GM19043 (cell line): ENCODE results near the gene EHD4.

ENCODE experiments used
- ATAC-seq: cut with Tn5 transposase; IDR thresholded peaks from one replicate; pipeline ENCODE4 v1.9.1; 2021; ENCODE audit warnings: low read depth; ENCODE audit not compliant: unreplicated experiment

Gene EHD4

DNA sequence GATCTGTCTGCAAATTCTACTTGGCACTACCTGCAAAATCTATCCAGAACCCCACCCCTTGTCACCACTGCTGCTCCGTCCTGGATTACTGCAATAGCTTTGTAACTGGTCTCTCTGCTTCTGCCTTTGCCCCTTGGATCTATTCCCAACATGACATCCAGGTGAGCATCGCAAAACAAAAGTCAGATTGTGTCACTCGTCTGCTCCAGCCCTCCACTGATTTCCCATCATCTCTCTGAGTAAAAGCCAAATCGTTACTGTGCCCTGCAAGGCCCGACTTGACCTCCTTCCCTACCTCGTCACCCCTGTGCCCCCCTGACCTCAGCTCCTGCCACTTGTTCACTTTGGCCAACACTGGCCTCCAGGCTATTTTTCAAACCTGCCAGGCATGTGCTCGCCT is 87.9 kb downstream of the EHD4 start:
- ATAC-seq: no peak

DNA sequence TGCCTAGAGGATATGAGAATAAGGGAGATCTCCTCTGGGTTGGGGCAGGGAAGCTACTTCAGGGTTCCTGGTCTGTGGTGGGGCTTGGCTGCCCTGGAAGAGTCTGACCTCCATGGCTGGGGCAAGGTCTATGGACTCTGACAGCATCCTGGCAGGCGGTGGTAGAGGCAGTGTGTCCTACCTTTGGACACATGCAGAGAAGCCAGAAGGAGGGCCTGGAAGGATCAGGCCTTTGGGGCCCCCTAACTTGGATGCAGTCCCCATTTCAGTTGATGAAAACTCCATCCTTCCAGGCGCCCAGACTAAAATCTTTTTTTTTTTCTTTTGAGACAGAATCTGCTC is 88.9 kb downstream of the EHD4 start:
- ATAC-seq: no peak

DNA sequence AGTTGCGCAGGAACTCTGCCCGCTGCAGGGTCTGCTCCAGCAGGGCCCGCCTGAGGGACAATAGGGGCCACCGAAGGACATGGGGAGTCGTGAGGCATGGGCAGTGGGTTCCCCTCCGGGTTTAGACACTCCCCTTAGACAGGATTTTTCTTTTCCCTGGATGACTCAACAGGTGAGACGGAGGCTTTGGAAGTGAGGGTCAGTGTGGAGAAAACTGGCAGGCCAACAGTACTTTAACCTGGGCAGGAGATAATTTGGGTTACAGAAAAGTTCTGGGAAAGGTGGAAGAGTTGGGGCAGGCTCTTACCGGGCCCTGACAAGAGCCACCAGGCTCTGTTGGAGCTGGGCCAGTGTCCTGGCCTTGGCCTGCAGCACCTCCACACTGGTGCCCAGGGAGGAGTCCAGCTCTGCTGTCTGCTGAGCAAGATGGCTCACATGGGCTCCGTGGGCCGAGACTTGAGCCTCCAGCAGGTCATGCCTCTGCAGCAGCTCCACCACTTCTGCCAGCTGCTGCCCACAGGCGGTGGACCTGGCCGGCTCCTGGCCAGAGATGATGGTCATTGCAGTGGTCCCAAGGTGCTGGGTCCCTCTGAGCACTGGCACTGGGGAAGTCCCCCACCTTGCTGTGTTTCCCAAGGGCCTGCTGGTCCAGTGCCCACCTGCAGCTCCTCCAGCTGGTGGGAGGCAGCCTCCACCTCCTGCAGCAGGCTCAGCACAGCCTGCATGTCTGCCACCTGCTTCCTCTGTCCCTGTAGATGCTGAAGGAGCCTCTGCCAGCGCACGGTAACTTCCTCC is 89.5 kb downstream of the EHD4 start:
- ATAC-seq: no peak

DNA sequence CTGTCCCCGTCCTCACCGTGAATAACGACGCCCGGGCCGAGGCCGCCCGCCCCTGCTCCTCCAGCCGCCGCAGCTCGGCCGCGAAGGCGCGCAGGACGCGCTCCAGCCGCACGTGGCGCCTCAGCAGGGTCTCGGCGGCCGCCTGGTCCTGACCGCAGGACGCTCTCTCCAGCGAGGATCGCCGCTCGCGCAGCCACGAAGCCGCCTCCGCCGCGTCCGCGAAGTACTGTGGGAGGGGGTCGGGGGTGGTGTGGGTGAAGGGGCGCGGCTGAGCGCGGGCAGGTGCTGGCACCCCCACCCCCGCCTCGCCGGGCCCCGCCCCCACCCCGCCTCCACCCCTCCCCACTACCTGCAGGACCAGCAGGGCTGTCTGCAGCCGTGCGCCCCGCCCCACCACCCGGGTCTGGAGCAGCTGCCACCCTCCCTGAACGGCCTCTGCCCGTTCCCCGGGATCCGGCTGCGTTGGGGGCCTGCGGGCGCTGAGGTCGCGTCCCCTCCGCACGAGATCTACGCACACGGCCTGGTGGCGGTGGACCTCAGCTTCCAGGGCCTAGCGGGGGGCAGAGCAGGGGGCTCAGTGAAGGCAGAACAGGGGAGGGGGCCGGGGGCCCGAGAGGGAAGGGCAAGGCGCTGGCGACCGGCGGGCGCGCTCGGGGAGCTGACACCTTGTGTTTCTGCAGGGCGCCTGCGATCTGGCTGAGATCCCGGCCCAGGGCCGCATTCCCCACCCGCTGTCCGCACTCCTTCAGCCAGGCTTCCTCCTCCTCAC is 90.3 kb downstream of the EHD4 start:
- no peak for ATAC-seq

DNA sequence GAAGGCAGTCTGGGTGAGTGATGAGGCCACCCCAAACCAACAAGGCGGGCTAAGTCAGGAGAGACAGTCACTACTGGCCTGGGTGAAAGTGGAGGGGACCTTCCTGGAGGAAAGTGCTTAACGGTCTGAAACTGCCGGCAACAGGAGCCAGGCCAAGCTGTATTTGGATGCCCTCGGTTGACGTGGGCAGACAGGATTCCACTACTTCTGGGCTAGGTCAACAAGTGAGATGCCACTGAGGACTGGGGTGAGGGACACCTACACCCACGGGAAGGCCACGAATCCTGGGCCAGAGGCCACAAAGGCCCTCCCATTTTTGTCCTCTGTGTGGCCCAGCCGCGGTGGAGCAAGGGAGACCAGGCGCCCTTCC is 90.8 kb downstream of the EHD4 start:
- no peak for ATAC-seq

DNA sequence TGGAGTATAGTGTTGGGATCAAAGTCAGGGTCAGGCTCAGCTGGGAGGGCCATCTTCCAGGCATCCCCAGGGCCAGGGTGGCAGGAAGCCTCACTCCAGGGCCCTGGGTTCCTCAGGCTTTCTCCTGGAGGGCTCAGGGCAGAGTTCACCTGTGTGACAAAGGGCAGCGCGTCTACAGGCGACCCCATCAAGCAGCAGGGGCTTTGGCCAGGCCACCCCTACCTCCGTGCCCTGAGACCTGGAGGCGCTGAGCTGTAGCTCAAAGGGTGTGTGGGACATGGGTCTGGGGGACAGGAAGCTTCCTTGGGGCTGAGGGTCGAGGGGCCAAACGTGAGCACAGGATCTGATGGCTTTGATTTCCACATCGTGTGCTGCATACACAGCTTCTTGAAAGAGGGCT is 91.3 kb downstream of the EHD4 start:
- no peak for ATAC-seq

DNA sequence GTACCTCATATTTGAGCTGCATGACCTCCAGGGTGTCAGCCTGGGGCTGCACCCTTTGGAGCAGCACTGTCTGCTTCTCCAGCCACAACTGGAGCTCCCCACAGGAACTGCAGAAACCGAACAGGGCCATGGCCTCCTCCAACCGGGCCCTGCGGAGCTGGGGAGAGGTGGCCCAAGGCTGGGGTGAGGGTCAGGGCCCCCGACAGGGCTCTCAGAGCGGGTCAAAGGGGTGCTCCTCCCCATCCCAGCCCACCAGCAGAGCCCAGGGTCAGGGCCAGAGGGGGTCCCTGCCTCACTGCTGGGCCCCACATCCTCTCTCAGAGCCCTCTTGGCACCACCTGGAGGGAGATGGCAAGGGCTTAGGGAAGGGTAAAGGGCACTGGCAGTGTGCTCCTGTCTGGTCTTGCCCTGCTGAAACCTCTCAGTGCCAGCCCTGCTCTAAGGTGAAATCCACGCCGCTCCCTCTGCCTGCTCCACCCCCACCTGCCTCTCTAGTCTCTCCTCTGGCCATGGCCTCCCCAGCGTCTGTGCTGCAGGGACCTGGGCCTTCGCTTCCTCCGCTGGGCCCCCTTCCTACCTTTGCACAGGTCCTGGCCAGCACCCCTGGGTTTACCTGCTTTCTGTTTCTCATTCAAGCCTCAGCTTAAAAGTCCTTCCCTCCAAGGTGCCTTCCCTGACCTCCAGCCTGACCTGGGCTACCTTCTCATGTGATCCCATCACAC is 92.0 kb downstream of the EHD4 start:
- ATAC-seq: no peak

DNA sequence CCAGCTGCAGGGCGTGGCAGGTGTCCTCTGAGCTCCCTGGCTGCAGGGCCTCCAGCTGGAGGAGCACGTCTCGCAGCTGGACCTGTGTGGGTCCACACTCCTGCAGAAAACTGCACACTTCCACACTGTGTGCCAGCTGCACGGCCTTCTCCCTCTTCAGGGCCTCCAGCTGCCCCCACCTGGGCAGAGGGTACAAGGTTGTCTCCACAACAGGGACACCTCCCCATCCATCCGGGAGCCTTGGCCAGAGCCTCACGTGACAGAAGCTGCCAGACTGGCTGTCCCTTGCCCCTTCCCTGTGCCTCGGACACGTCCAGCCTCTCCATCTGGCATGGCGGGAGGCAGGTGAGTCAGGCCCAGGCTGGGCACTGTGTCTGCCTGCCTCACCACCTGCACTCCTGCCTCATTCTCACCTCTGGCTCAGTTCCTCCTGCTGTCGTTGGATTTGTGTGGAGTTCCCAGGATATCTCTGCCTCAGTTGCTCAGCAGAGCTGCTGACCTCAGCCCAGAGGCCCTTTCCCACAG is 93.0 kb downstream of the EHD4 start:
- no peak for ATAC-seq

DNA sequence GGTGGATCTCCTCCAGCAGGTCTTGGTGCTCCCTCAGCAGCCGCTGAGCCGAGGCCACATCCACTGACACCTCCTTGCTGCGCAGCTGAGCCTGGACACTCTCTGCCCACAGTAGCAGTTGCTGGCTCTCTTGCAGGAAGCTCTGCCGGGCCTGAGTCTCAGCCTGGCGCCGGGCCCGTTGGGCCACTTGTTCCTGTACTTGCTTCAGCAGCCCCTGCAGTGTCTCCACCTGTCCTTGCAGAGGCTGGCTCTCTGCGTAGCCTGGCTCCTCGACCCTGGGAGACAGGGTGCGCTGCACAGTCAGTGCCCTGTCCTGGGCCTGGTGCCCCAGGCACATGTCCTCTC is 94.0 kb downstream of the EHD4 start:
- ATAC-seq: no peak

DNA sequence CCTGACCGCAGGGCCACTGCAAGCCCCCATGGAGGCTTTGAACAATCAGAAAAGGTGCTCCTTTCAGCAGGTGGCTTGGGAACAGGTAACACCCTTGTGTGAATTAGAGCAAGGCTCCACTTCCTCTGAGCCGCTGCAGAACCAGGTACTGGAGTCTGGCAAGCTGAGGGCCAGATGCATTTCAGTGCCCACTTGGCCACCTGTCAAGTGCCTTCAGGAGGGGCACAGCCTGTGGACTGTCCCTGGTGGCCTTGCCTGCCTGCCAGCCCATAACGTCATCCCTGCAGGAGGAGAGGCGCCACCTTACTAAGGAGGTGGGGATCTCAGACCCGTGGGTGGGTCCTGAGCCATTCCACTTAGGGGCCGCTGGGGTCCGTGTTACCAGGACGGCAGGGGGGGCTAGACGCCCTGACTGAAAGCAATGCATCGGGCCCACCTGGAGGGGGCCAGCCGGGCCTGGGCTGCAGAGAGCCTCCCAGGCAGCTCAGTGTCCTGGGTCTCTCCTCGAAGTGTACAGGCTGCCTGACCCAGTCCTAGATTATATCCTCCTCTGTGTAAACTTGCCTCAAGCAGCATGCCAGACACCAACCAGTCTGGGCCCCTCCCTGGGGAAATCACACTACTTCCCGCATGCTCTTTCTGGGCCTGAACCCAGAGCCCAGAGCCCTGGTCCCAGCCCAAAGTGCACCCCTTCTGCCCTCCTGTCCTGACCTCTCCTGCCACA is 94.6 kb downstream of the EHD4 start:
- no peak for ATAC-seq

DNA sequence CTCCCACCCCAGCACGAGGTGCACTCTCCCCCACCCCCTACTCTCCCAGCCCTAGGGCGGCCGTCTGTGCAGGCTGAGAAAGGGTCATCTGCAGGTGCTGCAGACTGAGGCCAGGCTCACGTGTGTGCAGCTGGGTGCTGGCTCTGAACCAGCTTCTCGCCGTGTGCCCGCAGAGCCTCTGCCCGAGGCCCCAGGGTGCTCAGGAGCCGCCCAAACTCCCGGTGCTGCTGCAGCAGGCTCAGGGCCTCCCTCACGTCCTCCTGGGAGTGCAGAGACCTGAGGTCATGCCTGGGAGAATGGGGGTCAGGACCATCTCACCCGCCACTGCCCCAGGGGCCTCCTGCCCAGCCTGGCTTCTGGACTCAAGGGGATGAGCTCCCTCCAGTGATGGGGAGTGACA is 95.7 kb downstream of the EHD4 start:
- no peak for ATAC-seq

DNA sequence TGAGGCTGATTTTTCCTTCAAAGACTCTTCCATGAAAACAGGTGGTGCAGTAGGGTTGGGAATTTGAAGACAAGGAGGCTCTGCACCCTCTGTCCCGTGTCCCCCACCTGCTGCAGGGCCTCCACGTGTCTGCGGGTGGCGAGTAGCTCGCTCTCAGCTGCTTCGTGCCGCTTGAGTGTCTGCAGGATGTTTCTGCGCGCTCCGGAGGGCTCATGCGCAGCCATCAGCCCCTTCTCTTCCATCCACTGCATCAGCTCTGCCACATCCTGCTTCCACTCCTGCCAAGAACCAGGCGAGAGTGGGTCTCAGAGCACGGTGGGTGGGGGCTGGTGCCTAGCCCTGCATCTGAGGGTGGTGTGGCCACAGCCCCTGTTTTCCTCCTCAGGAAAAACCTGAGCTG is 96.3 kb downstream of the EHD4 start:
- no peak for ATAC-seq

DNA sequence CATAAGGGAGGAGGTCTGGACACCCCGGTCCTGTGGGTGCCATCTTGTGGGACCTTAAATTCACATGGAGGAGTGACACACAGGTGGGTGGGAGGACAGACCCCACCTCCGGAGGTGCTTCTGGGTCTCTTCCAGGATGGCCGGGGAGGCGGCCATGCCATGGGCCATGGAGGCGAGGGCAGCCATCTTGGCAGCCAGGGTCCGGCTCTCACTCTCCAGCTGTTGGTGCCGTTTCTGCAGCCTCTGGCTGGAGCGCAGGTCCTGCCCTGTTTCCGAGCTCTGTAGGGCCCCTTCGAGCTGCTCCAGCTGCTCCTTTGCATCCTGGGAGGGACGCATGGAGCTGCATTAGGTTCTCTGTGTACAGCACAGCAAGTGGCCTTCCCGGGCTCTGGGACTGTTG is 97.6 kb downstream of the EHD4 start:
- ATAC-seq: no peak

DNA sequence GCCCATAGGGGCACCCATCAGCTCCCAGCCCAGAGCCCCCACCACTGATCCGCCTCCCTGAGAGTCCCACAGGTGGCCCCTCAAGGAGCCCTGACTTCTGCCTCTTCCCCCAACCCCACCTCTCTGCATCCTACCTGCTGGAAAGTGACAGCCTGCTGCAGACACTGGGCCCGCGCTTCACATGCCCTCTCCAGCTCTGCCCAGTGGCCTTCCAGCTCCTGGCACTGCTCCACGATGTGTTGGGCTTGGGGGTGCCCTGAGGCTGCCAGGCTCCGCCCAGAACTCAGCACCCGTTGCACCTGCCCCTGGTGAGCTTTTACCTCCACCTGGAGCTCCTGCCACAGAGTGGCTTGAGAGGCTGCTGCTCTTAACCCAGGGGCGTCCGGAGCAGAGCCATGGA is 98.6 kb downstream of the EHD4 start:
- no peak for ATAC-seq

DNA sequence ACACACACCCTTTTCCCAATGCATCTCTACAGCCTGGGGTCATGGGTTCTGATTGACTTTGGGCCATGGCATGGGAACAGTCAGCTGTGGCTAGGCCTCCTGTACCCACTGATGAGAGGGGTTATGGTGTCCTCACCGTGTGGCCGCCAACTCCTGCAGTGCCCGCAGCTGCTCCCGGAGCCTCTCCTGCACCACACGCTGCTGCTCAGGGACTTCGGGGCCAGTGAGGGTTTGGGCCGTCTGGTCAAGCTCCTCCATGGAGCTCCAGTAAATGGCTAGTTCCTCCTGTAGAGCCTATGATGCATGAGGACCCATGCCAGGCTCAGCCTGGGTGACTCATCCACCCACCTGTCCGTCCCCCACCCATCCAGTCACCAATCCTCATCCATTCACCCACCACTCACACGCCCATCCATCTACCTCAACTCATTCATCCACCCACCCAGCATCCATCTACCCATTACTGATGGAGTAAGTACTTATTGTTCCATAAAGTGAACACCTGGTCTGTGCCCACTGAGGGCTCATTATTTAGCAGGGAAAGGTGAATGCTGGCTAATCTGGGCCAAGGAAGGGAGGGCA is 100.1 kb downstream of the EHD4 start:
- no peak for ATAC-seq

DNA sequence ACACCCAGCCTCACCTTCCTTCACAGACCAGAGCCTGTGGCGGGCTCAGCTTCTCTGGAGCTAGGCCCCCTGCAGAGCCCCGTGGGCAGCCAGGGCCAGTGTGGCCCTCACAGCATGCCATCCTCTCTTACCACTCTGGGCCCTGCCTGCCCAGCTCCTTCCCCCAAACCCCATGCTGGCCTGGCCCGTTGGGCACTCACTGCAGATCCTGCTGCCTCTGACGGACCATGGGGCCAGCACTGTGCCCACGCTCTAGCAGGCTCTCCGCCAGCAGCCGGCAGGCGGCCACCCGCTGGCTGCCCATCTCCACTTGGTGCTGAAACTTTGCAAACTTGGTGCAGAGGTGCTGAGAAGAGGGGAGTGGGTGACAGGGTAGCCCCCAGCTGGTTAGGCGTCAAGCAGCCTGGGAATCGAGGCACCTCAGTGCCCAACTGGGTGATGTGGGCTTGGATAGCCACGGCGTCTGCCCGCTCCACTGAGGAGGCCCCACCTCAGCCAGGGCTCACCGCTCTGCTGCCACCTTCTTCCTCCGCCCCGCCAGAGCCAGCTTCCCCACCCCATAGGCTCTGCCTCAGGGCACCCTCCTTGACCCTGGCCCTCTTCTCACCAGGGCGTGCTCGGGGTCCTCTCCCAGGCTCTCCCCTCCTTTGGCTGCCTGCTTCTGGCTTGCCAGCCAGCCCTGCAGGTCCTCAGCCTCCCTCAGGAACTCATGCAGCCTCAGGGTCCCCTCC is 101.0 kb downstream of the EHD4 start:
- no peak for ATAC-seq

DNA sequence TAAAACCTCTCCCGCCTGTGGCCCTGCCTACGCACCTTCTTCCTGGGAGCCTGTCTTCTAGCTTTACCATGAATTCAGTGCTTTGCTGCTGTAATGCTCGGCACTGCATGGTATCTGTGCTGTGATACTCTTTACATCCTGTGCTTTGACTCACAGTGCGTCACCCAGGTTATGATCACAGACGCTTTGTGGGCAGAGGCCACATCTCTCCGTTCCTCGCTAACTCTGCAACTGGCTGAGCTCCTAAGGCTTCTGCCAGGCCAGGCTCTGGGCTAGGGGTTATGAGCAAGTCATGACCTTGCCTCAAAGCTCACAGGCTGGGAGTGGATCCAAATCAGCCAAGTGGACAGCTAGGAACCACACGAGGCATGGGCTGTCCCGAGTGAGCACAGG is 101.7 kb downstream of the EHD4 start:
- no peak for ATAC-seq

DNA sequence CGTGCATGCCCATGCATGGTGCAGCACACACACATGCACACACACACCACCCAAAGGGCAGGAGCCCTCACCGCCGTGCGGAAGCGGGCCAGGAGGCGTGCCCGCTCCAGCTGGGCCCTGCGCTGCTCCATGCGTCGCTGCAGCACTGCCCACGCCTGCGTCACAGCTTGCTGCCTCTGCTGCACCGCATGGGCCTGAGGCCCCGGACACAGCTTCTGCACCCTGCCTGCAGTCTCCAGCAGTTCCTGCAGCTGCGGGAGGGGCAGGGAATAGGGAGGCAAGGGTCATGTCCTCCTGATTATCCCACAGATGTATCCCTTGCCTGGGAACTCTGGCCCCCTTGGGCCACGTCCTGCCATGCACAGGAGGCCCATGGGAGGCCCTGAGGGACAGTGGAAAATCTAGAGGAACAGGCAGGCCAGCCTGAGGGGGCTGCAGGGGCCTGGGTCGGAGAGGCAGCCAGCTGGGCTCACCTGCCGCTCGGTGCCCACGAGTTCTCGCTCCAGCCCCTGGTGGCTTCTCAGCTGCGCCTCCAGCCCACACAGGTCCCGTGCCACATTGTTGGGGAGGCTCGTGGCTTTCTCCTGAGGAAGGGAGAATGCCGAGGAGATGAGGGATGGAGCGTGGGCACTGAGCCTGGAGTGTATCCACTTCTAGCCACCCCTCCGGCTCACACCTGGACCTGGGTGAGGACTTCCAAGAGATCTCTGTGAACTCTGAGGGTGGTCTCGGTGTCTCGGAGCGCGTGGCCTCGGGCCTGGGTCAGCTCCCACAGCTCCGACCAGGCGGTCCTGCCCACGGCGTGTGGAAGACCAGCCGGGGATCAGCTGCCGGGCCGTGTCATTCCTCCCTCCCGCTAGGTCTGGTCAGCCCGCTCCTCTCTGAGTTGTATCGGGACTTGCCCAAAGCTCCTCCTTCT is 102.3 kb downstream of the EHD4 start:
- no peak for ATAC-seq

DNA sequence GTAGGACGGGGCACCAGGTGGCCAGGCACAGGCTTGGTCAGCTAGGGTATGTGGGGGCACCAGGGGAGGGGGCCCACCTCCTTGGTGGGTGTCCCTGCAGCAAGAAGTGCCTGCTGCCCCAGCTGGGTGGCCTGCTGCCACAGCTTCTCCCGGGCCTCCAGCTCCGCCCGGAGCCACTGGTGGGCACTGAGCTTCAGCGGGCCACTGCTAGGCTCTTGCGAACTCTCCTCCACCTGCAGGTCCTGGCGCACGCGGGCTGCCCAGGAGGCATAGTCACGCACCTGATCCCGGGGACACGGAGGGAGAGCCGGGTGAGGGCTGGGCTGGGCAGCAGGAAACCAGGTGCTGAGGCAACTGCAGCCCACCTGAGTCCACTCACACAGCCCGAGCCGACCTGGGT is 104.0 kb downstream of the EHD4 start:
- ATAC-seq: no peak
